NCI-H748 treated with DMSO at 0.1 percent for 48 hours (cell line): ENCODE measurements around the gene HTR6.

Source experiments
- DNase-seq: peaks from one replicate; lab custom pipeline; 2025; lab: John Stamatoyannopoulos, UW

HTR6 gene

GRCh38 chr1:19720973-19721372, 56.3 kb downstream of the HTR6 start:
- no peak for DNase-seq

- no peak for DNase-seq
Measured at GRCh38 chr1:19723874-19724273, 59.2 kb downstream of the HTR6 start.

GRCh38 chr1:19725606-19726005, 60.9 kb downstream of the HTR6 start:
- DNase-seq = no peak

- DNase-seq = no peak
Measured at GRCh38 chr1:19728413-19729145, 63.9 kb downstream of the HTR6 start.

GRCh38 chr1:19730232-19730631, 65.6 kb downstream of the HTR6 start:
- no peak for DNase-seq
